Activated naive CD4-positive, alpha-beta T cell treated with anti-CD3 and anti-CD28 coated beads, Interleukin-2, amount 50 U/mL, for 72 hours (primary cell): ENCODE data around the gene POU2F2. TPM values are rescaled to one million over a fixed set of nuclear protein-coding genes. Genes with fewer than 3 reads are reported as not detected.
A peak's percentile ranks its signal among the peaks of the same experiment; 100 is the strongest.

ENCODE experiments used
- ATAC-seq, 2 donors: fragments of 150-1000 bp; cut with Tn5 transposase; 2 replicates each; pipeline ENCODE4 v1.10.0; 2021; ENCODE audit warnings: mild to moderate bottlenecking in 2 of 2, moderate library complexity in 2 of 2
- DNase-seq, 2 donors: peaks; one replicate each; pipeline ENCODE4 v3.0.0; 2021 to 2022; ENCODE audit warnings: low spot score in 2 of 2
- H3K27ac Mint-ChIP-seq, 2 donors: one replicate each; pipeline ENCODE4 v1.8.0; 2022; ENCODE audit warnings: mild to moderate bottlenecking in 2 of 2, mixed read lengths in 2 of 2
- H3K36me3 Mint-ChIP-seq, 2 donors: one replicate each; pipeline ENCODE4 v1.8.0; 2022; ENCODE audit warnings: mixed read lengths in 2 of 2
- H3K9me3 Mint-ChIP-seq, 2 donors: one replicate each; pipeline ENCODE4 v1.8.0; 2022; ENCODE audit warnings: mixed read lengths in 2 of 2
- total RNA-seq, 2 donors: library from RNA; stranded (reverse); gene quantifications; one replicate each; pipeline ENCODE4 v1.2.3, GENCODE V29; 2022

POU2F2 gene
- total RNA-seq, 2 donors from 2014 or later: 34.2 to 39.6 TPM

DNA sequence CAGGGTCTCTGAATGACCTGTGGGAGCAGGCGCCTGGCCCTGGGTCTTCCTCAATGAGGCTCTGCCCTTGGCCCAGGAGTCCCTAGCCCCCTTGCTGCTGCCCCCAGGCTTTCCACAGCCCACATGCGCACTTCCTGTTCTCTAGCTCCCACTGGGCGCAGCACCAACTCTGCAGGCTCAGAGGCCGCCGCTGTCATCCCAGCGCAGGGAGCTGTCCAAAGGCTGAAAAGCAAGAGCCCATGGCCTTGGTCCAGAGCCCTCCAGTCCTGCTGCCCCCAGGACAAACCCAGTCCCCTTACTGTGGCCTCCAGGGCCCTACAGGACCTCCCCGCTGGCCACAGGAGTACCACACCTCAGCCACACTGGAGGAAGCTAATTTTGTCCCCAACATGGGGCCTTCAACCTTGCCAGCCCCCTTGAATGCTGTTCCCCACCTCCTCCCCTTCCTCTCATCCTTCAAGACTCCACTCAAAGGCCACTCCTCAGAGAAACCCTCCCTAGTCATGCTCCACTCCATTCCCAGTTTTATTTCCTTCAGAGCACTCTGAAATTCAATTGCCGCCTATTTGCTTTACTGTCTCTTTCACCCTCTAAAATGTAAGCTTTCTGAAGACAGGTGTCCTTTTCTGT lies 8.0 kb upstream of the POU2F2 start:
- peak overlapping the region in 1 of 2 donors; percentile 24 for H3K27ac Mint-ChIP-seq
- ATAC-seq: peak in 1 of 2 donors; percentile 50
- H3K9me3 Mint-ChIP-seq: no peaks in the 10 kb centered on the region
- H3K36me3 Mint-ChIP-seq: no peaks in the 10 kb centered on the region
- DNase-seq: peak in 1 of 2 donors; percentile 32

GRCh38 chr19:42134535-42135070 lies 2.4 kb upstream of the POU2F2 start:
- DNase-seq: no peak

DNA sequence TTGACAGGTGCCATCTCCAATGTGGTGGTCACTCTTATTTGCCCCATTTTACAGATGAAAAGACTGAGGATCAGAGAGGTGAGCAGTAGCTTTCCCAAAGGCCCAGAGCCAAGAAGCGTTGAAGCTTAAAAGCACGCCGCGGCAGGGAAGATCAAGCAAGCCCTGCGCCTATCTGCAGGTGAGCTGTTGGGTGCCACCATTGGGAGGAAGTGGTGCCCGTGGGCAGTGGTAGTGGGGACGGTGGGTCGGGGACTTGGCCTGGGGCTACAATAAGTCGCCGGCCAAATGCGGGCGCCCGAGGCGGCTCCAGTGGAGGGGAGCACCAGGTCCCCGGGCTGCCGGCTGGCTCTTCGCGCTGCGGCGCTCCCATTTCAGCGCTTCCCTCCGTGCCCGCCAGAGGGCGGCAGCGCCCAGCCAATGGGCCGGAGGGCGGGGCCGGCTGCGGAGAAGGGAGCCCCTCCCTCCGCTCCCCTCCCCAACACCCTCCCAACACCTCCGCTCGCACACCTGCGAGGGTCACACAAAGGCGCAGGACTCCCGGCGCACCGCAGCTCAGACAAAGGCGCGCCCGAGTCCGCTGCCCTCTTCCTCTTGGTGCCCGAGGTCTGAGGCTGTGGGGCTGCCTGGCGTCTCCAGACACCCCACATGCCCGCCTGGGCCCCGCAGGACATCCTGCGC lies 744 bp upstream of the POU2F2 start:
- DNase-seq (peak; percentile 88 to 98), ATAC-seq (peak; percentile 66 to 77)
- peaks cover 0 to 7% of the 10 kb centered on the region in 2 donors for H3K36me3 Mint-ChIP-seq
- no peaks in the 10 kb centered on the region for H3K9me3 Mint-ChIP-seq
- peak overlapping the region in 1 of 2 donors; percentile 61 for H3K27ac Mint-ChIP-seq

More at GRCh38 chr19:42134535-42135070, 2.4 kb upstream of the POU2F2 start:
- no peaks in the 10 kb centered on the region for H3K9me3 Mint-ChIP-seq
- no peak overlapping the region for H3K27ac Mint-ChIP-seq
- ATAC-seq: no peak
- H3K36me3 Mint-ChIP-seq: peaks cover 0 to 7% of the 10 kb centered on the region in 2 donors

GRCh38 chr19:42131149-42132029 lies 857 bp downstream of the POU2F2 start:
- no peaks in the 10 kb centered on the region for H3K9me3 Mint-ChIP-seq
- ATAC-seq: peak in 1 of 2 donors; percentile 15
- peak overlapping the region; percentile 56 to 61 for H3K27ac Mint-ChIP-seq
- no peak for DNase-seq
- peaks cover 0 to 7% of the 10 kb centered on the region in 2 donors for H3K36me3 Mint-ChIP-seq

DNA sequence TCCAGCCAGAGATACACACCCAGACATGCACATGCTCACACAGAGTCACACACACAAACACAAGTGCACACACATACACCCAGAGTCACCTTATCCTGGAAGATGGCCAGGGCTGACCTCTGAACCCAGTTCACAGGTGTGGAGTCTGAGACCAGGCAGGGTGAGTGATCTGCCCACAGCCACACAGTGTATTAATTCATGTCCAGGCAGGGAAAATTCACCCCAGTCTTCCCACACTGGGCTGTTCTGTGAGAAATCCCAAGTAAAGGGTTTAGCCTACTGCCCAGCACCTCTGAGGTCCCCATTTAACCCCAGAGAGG lies 2.0 kb downstream of the POU2F2 start:
- ATAC-seq (no peak), DNase-seq (no peak)
- no peaks in the 10 kb centered on the region for H3K9me3 Mint-ChIP-seq
- peak overlapping the region; percentile 47 to 61 for H3K27ac Mint-ChIP-seq
- H3K36me3 Mint-ChIP-seq: peaks cover 0 to 7% of the 10 kb centered on the region in 2 donors

DNA sequence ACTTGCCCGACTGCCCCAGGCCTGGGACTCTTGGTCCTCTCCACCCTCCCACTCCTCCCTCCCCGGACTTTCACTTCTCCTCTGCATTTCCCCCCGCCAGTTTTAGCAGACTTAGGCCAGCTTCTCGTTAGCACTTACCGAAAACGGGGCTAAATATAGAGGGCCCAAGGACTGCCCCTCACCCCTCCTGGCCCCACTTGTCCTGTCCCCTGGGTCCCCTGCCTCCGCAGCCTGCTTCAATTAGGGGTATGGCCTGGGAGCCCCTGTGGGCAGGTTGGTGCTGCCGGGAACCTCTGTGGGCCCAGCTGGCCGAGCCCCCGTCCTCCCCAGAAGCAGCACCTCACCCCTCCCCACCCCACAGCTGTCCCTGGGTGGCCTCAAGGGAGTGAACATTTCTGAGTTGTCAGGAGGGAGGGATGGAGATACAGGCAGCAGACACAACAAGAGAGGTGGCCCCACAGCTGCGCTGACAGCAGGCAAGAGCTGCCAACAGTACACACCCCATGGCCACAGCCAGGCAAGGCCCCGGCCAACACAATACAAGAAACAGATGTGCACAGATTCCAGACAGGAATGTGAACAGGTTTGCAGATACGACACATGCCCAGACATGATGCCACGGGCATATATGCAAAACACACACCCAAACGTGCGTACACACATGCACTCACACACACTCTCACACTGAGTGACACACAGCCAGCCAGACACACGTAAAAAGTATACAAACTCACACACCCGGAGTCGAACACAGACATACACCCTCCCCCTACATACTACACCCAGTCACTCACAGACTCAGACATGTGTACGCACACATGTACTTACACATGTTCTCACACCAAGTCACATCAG lies 2.6 kb downstream of the POU2F2 start:
- Mint-ChIP-seq H3K27ac (peak overlapping the region; percentile 47 to 61), H3K9me3 (no peaks in the 10 kb centered on the region), H3K36me3 (peaks cover 0 to 7% of the 10 kb centered on the region in 2 donors)
- no peak for DNase-seq
- ATAC-seq: no peak

GRCh38 chr19:42126574-42126973 lies 5.7 kb downstream of the POU2F2 start:
- ATAC-seq (no peak), DNase-seq (no peak)
- Mint-ChIP-seq H3K36me3 (peaks cover 5 to 11% of the 10 kb centered on the region in 2 donors), H3K27ac (peak overlapping the region in 1 of 2 donors; percentile 65), H3K9me3 (no peaks in the 10 kb centered on the region)

DNA sequence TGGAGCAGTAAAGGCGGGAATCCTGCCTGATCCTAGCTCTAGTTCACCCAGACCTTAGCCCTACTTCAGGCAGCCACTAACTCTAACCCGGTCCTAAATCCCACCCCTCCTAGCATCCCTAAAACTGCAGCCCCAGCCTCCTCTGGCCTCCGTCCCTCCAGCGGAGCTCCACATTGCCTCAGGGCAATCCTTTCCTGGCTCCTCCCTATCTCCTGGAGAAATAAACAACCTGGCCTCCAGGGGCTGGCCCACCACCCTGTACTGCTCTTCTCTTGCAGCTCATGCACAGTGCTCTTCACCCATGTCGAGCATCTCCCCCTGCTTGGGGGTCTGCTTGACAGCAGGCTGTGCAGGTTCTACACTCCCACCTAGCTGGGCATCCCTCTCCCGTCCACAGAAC lies 6.7 kb downstream of the POU2F2 start:
- Mint-ChIP-seq H3K9me3 (no peaks in the 10 kb centered on the region), H3K36me3 (peaks cover 0 to 11% of the 10 kb centered on the region in 2 donors), H3K27ac (peak overlapping the region in 1 of 2 donors; percentile 40)
- DNase-seq: no peak
- no peak for ATAC-seq

GRCh38 chr19:42124386-42124901 lies 7.8 kb downstream of the POU2F2 start:
- ATAC-seq (no peak), DNase-seq (no peak)
- Mint-ChIP-seq H3K9me3 (no peaks in the 10 kb centered on the region), H3K36me3 (peaks cover 0 to 11% of the 10 kb centered on the region in 2 donors), H3K27ac (peak overlapping the region in 1 of 2 donors; percentile 48)

- DNase-seq (no peak), ATAC-seq (no peak)
- H3K27ac Mint-ChIP-seq: peak overlapping the region; percentile 89 to 92
- H3K36me3 Mint-ChIP-seq: peaks cover 0 to 15% of the 10 kb centered on the region in 2 donors
- H3K9me3 Mint-ChIP-seq: no peaks in the 10 kb centered on the region
Observed at GRCh38 chr19:42123765-42124164, 8.5 kb downstream of the POU2F2 start.

GRCh38 chr19:42122691-42123607 lies 9.3 kb downstream of the POU2F2 start:
- peak; percentile 85 to 86 for ATAC-seq
- H3K9me3 Mint-ChIP-seq: no peaks in the 10 kb centered on the region
- peak overlapping the region; percentile 89 to 92 for H3K27ac Mint-ChIP-seq
- peaks cover 0 to 19% of the 10 kb centered on the region in 2 donors for H3K36me3 Mint-ChIP-seq
- peak; percentile 71 to 87 for DNase-seq

DNA sequence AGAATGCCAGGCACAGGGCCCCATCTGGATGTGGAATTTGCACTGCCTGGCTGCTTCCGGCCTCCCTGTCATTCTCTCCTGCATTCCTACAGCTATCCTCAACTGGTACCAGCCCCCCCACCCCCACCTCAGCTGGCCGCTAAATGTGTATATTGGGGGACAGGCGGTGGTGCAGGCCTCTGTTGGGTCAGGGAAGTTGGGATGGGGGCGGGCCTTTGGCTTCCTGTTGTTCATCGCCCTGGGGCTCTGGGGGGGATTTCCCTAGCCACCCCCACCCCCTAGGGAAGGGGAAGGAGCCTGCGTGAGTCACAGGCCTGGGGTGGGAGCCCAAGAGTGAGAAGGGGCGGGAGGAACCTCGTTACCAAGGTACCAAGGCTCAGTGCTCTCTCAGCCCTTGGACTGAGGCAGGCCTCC lies 10.6 kb downstream of the POU2F2 start:
- Mint-ChIP-seq H3K27ac (peak overlapping the region; percentile 89 to 92), H3K9me3 (no peaks in the 10 kb centered on the region), H3K36me3 (peaks cover 0 to 24% of the 10 kb centered on the region in 2 donors)
- peak; percentile 77 to 82 for ATAC-seq
- peak; percentile 71 to 90 for DNase-seq

- ATAC-seq (peak in 1 of 2 donors; percentile 1), DNase-seq (no peak)
Observed at GRCh38 chr19:42121036-42121621, 11.1 kb downstream of the POU2F2 start.

DNA sequence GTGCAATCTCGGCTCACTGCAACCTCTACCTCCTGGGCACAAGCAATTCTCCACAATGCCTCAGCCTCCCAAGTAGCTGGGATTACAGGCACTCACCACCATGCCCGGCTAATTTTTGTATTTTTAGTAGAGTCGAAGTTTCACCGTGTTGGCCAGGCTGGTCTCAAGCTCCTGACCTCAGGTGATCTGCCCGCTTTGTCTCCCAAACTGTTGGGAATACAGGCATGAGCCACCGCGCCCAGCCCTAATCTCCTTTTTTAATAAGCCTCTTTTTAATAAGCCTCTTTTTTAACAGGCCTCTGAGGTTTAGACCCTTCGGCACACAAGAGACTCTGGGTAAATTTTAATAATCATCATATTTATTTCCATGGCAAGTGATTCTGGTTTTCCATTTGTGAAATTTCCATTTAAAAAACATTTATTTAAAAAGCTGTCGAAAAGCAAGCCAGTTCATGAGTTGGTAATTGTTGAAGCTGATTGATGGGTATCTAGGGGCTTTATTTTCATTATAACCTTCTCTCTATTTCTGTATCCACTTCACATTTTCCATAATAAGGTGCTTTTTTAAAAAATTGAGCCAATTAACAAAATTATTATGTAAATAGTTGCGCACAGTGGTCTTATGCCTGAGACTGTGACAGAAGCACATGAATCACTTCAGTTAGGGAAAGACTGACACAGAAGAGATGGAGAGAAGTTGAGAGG lies 11.8 kb downstream of the POU2F2 start:
- no peak for ATAC-seq
- no peaks in the 10 kb centered on the region for H3K9me3 Mint-ChIP-seq
- H3K27ac Mint-ChIP-seq: peak overlapping the region; percentile 89 to 92
- peaks cover 6 to 26% of the 10 kb centered on the region in 2 donors for H3K36me3 Mint-ChIP-seq
- no peak for DNase-seq

More at GRCh38 chr19:42121036-42121621, 11.1 kb downstream of the POU2F2 start:
- Mint-ChIP-seq H3K27ac (peak overlapping the region; percentile 89 to 92), H3K36me3 (peaks cover 0 to 26% of the 10 kb centered on the region in 2 donors), H3K9me3 (no peaks in the 10 kb centered on the region)
